LHCN-M2 (cell line): Measurements from ENCODE around the gene LNX2. TPM values are rescaled to one million over a fixed set of nuclear protein-coding genes. Genes with fewer than 3 reads are reported as not detected.
A peak's percentile ranks its signal among the peaks of the same experiment; 100 is the strongest.
"Not testable (repeated sequence)": the region's sequence is repeated elsewhere in the genome, so short reads cannot be mapped to it uniquely, and the experiment has no call there.

Experiments used
- DNase-seq: peaks from one replicate; pipeline ENCODE4 v3.0.0-alpha.2; 2012; ENCODE audit warnings: low read depth
- total RNA-seq: library from RNA; depleted of rRNA; stranded (reverse); fragments of >200 nt; gene quantifications from 2 replicates; pipeline ENCODE4 v1.2.3, GENCODE V29; 2014

LNX2 gene
- total RNA-seq, 1 experiment from 2014 or later, result 7.3 TPM

- no peak for DNase-seq
Measured at GRCh38 chr13:27637289-27637626, 16.9 kb upstream of the LNX2 start.

DNA sequence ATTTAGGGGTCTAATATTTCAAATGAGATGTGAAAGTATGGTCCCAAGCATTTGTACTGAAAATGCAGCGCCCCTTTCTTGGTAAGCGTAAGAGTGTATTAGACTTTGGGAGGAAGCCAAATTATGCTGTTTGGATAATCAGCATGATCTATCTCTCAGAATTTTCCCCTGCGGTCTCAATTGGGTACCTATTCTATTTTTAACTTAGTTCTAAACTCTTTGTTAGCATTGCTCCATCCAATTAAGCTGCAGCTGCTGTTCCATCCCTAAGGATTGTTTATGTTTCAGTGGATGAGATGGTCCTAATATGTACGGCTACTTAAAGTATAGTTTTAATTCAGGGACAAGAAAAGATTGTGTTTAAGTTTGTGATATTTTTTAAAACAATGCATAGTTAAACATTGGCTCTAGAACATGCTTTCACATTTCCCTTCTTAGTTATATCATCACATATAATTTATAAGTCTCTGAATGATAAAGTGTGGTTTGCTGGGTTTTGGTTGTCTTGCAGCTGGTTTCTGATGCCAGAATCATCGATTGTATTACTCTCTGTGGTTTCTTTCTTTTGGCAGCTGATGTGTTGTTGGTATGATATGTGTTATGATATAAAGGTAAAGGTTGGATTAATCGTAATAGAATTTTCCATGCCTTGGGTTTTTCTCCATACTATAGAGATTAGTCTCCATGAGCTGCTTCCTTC, 16.4 kb upstream of the LNX2 start:
- DNase-seq, result no peak

DNA sequence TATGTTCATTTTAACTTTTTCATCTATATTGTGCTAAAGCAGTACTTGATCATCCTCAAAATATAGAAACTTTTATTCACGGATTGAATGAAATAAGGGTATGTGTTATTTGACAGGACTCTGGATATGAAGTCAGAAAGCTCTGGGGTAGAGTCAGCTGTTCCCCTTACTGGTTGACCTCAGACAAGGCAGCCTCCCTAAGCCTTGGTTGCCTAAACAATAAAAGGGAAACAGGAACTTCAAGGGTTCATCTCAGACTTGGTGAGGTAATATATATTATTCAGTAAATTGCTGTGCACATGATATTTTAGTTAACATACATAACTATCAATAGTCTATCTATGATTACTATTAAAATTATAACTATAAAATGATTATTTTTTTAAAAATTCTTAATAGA, 14.9 kb upstream of the LNX2 start:
- no peak for DNase-seq

DNA sequence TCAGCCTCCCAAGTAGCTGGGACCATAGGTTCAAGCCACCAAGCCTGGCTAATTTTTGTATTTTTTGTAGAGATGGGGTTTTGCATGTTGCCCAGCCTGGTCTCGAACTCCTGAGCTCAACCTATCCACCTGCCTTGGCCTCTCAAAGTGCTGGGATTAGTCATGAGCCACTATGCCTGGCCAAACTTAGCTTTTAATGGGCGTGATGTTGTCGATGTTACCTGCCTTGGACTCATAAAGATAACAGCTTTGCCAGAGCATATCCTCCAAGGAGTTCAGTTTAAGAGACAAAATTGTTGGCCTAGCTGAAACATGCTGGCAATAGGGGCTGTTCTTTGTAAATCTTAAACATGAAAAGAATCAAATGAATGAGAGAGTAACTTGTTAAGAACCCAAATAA, 14.5 kb upstream of the LNX2 start:
- no peak for DNase-seq

- no peak for DNase-seq
Measured at GRCh38 chr13:27634231-27634630, 13.9 kb upstream of the LNX2 start.

DNA sequence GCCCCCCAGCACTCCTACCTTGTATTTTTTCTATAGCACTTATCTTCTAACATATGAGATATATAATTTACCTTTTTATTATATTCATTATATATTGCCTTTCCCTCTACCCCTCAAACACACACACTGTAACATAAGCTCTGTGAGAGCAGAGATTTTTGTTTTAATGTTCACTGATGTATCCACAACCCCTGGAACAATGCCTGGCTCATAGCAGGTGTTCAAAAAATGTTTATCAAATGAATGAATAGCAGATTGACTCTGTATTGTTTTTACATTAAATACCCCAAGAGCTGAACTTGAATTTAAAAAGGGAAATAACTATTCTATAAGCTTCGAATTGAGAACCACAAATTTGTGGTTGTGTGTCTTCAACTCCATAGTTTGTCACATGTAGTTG, 12.3 kb upstream of the LNX2 start:
- no peak for DNase-seq

DNA sequence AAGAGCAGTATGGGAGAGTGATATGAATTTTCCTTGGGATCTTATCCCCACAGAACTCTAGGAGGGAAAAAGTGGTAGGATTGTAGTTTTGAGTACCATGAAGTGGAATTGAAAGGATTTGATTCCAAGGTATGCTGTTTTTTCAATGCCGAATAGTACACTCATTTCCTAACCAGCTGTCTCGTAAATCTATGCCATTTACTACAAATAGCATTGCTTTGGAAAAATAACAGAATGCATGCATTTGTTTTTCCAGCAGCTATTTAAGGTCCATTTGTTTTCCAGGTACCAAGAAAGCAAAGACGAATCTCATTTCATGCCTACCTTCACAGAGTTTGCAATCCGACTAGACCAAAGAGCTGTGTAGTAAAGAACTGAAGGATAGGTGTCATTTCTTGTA, 11.9 kb upstream of the LNX2 start:
- DNase-seq, result no peak

DNA sequence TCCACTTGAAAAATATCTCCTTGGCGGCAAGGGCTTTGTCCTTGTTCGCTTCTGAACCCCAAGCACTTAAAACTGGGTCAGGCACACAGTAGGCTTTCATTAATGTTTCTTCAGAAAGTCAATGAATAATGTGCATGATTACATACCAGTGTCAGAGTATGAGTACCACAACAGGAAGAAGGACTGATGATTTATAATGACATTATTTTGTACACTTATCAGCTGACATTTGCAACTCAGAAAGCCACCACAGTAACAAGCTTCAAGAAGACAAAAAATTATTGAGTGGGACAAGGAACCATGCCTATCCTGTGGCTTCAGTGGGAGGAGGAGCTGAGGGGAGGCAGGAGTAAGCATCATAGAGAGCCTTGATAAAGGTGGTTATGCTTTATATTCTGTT, 11.3 kb upstream of the LNX2 start:
- DNase-seq, result no peak

- no peak for DNase-seq
Measured at GRCh38 chr13:27631156-27631555, 10.8 kb upstream of the LNX2 start.

DNA sequence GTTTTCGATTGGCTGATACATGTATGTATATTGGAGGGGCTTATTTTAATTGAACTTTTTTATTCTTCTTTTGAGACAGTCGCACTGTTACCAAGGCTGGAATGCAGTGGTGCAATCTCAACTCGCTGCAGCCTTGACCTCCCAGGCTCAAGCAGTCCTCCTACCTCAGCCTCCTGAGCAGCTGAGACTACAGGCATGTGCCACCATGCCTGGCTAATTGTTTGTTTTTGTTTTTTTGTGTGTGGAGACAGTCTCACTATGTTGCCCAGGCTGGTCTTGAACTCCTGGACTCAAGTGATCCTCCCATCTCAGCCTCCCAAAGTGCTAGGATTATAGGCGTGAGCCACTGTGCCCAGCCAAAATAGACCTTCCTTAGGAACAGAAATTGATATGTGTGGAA, 8.4 kb upstream of the LNX2 start:
- not testable (repeated sequence) for DNase-seq

DNA sequence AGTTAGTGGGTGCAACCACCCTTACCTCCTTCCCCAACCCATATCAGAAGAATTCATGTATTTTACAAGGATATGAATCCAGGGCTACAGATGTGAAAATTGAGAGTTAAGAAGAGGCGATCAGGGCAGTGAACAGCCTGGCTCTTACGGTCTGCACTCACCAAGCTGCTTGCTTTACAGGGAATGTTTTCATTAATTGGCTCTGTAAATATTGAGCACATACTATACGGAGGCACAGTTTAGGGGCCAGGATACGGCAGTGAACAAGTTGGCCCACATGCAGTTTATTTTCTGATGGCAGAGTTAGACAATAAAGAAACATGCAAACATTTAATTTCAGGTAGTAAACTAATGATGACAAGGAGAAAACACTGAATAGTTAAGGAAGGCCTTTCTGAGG, 7.8 kb upstream of the LNX2 start:
- DNase-seq, result no peak

DNA sequence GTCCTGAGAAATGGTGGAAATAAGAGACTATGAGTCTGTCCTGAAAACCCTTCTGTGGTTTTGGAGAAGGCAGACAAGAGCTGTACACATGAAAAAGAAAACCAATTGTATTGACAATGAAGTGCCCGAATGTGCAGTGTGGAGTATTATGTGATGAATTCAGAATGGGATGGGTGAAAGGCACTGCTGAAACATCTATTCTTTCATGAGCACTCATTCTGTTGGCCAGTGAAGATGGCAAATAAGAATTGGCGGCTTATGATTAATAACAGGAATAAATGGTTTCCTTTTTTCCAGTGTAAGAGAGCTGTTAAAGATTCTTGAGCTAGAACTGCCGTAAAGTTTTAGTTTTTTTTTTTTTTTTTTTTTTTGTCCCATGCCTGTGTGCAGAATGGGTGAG, 7.1 kb upstream of the LNX2 start:
- DNase-seq, result no peak

GRCh38 chr13:27625839-27626238, 5.5 kb upstream of the LNX2 start:
- no peak for DNase-seq

DNA sequence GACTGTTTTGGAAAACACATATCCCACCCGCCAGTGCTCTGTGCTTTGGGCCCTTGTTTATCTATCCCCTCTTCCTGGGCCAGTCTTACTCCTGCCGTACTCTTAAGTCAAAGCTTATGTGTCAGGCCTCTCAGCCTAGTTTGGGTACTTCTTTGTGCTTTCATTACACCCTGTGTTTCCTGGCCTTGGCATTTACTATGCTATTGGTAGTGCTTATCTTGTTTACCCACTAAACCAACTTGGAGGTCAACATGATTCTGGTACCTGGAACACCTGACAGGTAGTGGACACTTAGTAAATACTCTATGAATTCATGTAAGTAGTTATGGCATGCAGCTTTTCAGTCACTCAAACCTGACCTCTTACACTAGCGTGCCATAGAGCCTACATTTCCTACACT, 3.7 kb upstream of the LNX2 start:
- no peak for DNase-seq

GRCh38 chr13:27622881-27623280, 2.6 kb upstream of the LNX2 start:
- DNase-seq, result no peak

DNA sequence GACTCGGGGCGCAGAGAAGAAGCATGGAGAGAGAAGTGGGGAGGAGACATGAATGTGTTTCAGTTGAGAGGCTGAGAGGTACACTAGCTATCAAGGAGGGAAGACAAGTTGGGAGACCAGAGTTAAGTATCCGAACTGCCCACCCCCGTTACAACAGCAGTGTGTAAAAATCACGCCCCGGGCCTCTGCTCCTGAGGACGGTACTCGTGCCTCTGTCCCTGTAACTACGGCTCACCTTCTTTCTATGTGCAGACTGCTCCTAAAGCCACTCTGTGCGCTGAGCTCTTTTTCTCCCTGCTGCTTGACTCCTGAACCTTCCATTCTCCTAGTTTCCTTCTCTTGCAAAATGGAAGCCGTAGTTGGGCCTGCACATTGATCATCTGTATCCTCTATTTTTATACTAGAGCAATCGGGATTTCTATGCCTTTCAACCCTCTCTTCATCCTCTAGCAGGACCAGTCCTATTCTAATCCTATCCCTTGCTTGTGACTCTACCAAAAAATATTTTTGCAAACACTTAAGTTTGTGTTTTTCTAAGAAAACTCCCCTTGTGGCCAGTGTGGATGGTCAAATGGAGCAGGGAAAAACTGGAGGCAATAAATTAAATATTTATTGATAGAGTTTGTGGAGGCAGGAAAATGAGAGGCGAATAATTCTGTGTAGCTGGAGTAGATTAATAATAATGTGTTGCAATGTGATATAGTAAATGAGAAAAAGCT, 1.9 kb upstream of the LNX2 start:
- DNase-seq, result peak; percentile 36

- peak; percentile 62 for DNase-seq
Measured at GRCh38 chr13:27621366-27622101, 1.2 kb upstream of the LNX2 start, which contains the start of gene POLR1D. Gene POLR1D, plus strand, starts transcription at chr13:27621892. Its CDS starts 92 bp downstream, at chr13:27621984.

DNA sequence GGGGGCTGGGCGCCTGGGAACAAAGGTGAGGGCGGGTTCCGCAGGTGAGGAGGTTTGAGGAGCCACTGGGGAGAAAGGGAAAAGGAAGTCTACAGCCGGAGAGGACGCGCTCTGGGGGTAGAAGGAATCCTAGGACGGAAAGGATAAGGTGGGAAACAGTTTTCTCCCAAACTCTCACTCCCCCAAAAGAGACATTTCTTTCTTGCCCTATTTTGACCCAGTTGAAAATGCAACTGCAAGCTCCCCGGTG, 712 bp upstream of the LNX2 start:
- no peak for DNase-seq

- peak; percentile 35 for DNase-seq
Measured at GRCh38 chr13:27619728-27620376, 477 bp downstream of the LNX2 start.

DNA sequence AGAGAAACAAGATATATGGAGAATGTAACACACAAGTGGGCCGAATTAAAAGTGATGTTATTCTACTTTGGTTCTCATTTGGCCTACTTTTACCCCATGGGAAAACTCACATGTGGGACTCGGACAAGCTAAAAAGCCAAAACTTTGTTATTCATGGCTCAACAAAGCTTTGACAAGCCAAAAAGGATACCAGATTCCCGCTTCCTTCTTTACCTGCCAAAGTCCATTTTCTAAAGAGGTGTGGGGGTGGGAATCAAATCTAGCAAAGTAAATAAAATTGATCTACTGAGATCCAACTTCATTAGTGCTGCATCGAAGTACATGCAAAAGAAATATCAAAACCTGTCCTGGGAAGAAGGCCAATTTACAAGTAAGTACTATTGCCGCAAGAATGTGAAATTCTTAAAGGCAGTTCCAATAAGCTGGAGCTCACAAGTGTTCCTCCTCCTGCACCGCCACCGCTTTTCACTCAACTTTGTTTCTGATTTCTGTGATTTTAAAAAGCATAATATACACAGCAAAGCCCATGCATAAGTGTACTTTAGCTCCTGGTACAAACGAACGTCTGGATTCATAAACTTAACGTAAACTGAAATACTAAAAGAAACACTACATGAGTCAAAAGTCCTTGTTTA, 1.1 kb downstream of the LNX2 start:
- DNase-seq, result no peak

DNA sequence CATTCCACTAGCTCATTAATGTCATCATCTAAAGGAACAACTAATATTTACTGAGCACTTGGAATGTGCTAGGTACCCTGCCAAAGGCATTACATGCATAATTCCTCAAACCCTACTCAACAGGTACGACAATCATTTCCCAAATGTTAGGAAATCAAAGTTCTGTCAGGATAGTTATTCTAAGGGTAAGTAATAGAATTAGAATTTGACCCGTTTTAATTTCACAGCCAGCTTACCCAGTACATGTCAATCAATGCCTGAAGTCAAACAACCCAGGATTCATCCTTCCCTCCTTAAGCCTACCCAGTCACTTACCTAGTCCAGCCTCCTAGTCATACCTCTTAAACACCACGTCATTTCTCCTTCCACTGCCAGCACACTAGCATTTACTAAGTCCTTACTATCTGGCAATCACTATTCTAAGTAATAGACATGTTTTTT, 2.4 kb downstream of the LNX2 start:
- DNase-seq, result no peak

DNA sequence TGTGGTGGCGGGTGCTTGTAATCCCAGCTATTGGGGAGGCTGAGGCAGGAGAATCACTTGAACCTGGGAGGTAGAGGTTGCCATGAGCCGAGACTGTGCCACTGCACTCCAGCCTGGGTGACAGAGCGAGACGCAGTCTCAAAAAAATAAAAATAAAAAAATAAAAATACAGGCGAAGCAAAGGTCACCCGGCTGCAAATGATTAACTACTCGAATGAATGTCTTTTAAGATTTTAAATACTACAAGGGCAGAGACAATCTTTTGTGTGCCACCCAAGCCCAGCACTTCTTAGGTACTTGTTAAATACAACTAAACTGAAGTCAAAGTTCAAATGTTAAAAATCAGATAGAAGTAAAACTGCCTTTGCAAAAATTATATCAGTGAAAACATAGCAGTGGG, 6.7 kb downstream of the LNX2 start:
- DNase-seq, result no peak
